ENCODE data around the gene ENOX2. TPM values are rescaled to one million over a fixed set of nuclear protein-coding genes. Genes with fewer than 3 reads are reported as not detected.
"Not testable (repeated sequence)": the region's sequence is repeated elsewhere in the genome, so short reads cannot be mapped to it uniquely, and the experiment has no call there.

Gene ENOX2
- 6.0 and 6.3 TPM in 2 replicates for total RNA-seq (2014; rRNA removed; shearing (Covaris generic); ENCODE audit: low replicate concordance)

DNA sequence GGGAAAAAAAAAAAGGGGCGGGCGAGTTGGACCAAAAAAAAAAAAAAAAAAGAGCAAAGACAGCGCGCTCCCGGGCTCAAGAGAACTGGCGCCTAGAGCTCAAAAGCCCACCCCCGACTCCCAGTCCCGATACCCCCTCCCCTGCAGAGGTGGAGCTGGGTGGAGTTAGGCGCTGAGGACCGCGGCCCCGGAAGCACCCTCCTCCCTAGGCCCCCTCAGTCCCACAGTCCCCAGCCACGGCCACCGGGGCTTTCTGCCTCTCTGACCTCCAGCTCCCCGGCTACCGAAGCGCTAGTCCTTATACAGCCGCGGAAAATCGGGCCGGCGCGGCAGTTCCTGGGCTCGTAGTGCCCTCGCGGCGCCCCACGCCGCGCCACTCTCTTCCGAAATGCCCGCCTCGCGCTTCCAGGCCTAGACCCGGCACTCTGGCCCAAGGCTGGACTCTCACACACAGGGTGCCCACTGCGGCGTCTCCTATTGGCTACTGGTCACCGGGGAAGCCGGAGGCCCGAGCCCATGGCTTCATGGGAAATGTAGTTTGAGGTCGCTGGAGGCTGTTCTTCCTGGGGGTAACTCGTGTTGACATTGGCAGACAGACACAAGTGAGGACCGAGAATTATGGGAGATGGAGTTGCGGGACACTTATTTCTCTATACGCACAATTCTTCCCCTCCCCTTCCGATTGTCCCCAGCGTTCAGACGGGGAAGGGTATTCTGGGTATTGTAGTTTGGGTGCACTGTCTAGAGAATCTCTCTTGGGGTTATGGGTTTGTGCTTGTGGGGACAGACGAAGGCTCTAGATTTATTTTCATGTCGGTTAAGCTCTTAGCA is at the start of gene ENOX2:
Gene ENOX2, minus strand, starts transcription at position 427 of the 831 bp plus-strand sequence. CDS start 199,993 bp downstream, outside the sequence.
- H2AFZ ChIP-seq (ENCODE audit: low read length), result peak within 1 kb of the TSS; percentile 31; the same call in 1 of the 2 replicates
- H3K9me3 ChIP-seq (ENCODE audit: low read length), result no peaks in the 10 kb centered on the region
- DNase-seq, result peak; percentile 94
- H3K27me3 ChIP-seq (ENCODE audit: low read length), result no peaks in the 10 kb centered on the region
- H3K9ac ChIP-seq (ENCODE audit: low read length), result peak within 1 kb of the TSS; percentile 81
- peaks cover 9% of the 10 kb centered on the region for H3K4me1 ChIP-seq (ENCODE audit: low read length)
- peaks cover 8% of the 10 kb centered on the region for H3K79me2 ChIP-seq (ENCODE audit: low read length)
- H4K20me1 ChIP-seq (ENCODE audit: insufficient read depth, low read depth, low read length), result no peaks in the 10 kb centered on the region
- no peaks in the 10 kb centered on the region for H3K36me3 ChIP-seq (ENCODE audit: insufficient read depth, low read length)
- H3K27ac ChIP-seq (ENCODE audit: low read length), result no peak within 1 kb of the TSS
- no peaks in the 10 kb centered on the region for H3K9me2 ChIP-seq (replicated peaks; ENCODE audit: insufficient read depth, low read length)
- peak within 1 kb of the TSS; percentile 79 for H3K4me3 ChIP-seq (ENCODE audit: low read length)
- peak within 1 kb of the TSS; percentile 78 for H3K4me2 ChIP-seq (ENCODE audit: low read depth, low read length, poor library complexity, severe bottlenecking)

DNA sequence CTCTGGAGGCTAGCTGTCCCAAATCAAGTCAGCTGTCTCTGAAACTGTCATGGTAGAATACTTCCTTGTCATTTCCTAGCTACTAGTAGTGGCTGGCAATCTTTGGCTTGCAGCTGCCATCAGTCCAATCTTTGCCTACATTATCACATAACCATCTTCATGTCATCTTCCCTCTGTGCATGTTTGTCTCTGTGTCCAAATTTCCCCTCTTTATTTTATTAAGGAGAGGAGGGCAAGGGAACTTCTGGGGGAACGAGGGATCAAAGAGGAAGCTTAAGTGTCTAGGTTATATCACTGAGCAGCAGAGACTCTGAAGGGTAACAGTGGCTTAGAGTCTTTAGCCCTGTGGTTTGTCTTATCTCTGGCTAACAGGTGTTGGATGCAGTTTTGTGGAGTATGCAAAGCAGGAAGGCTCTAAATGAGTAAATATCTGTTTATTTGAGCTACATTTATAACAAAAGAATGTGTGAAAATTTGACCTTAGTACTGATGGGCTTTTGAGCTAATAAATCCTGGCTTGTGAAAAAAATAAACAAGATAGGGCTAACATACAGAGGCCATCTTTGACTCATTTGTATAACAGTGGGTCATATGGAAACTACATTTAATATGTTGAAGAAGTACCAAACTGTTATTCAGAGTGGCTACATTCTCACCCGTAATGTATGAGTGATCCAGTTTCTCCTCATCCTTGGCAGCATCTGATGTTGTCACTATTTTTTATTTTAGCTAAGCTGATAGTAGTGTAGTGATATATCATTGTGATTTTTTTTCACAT is 49.4 kb upstream of the ENOX2 start:
- DNase-seq, result no peak
- Histone ChIP-seq H3K27ac (ENCODE audit: low read length) (no peak overlapping the region), H3K4me3 (ENCODE audit: low read length) (no peak overlapping the region), H3K4me2 (ENCODE audit: low read depth, low read length, poor library complexity, severe bottlenecking) (no peak overlapping the region), H3K9ac (ENCODE audit: low read length) (no peak overlapping the region), H4K20me1 (ENCODE audit: insufficient read depth, low read depth, low read length) (no peaks in the 10 kb centered on the region), H2AFZ (ENCODE audit: low read length) (no peak overlapping the region), H3K79me2 (ENCODE audit: low read length) (no peaks in the 10 kb centered on the region), H3K36me3 (ENCODE audit: insufficient read depth, low read length) (no peaks in the 10 kb centered on the region), H3K9me2 (replicated peaks; ENCODE audit: insufficient read depth, low read length) (no peaks in the 10 kb centered on the region), H3K4me1 (ENCODE audit: low read length) (no peaks in the 10 kb centered on the region), H3K9me3 (ENCODE audit: low read length) (no peaks in the 10 kb centered on the region), H3K27me3 (ENCODE audit: low read length) (no peaks in the 10 kb centered on the region)

- H3K27ac ChIP-seq (ENCODE audit: low read length), result no peak overlapping the region
- H3K27me3 ChIP-seq (ENCODE audit: low read length), result no peaks in the 10 kb centered on the region
- no peaks in the 10 kb centered on the region for H3K9me2 ChIP-seq (replicated peaks; ENCODE audit: insufficient read depth, low read length)
- no peaks in the 10 kb centered on the region for H4K20me1 ChIP-seq (ENCODE audit: insufficient read depth, low read depth, low read length)
- H3K79me2 ChIP-seq (ENCODE audit: low read length), result no peaks in the 10 kb centered on the region
- H3K9me3 ChIP-seq (ENCODE audit: low read length), result no peaks in the 10 kb centered on the region
- no peak overlapping the region for H2AFZ ChIP-seq (ENCODE audit: low read length)
- no peak overlapping the region for H3K9ac ChIP-seq (ENCODE audit: low read length)
- DNase-seq, result no peak
- H3K36me3 ChIP-seq (ENCODE audit: insufficient read depth, low read length), result no peaks in the 10 kb centered on the region
- no peak overlapping the region for H3K4me2 ChIP-seq (ENCODE audit: low read depth, low read length, poor library complexity, severe bottlenecking)
- H3K4me1 ChIP-seq (ENCODE audit: low read length), result no peaks in the 10 kb centered on the region
- no peak overlapping the region for H3K4me3 ChIP-seq (ENCODE audit: low read length)
These were observed 41.2 kb upstream of the ENOX2 start for GRCh38 chrX:130944230-130944629.

DNA sequence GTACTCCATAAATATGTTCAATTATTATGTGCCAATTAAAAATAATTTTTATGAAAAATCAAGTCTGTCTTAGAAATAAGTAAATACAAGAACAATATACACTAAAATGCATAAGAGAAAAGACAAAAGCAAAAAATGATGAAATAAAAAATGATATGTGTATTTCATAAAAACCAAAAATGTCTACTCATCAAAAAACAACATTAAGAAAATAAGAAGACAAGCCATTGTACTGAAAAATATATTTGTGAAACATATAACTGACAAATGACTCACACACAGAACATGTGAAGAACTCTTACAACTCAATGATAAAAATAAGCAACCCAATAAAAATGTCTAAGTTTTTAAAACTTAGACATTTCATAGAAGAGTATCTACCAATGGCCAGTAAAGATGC is 34.1 kb upstream of the ENOX2 start:
- no peaks in the 10 kb centered on the region for H3K79me2 ChIP-seq (ENCODE audit: low read length)
- no peak for DNase-seq

GRCh38 chrX:130933358-130933757 is 30.3 kb upstream of the ENOX2 start:
- Histone ChIP-seq H2AFZ (ENCODE audit: low read length) (no peak overlapping the region), H3K4me1 (ENCODE audit: low read length) (no peaks in the 10 kb centered on the region), H3K27ac (ENCODE audit: low read length) (no peak overlapping the region), H3K36me3 (ENCODE audit: insufficient read depth, low read length) (no peaks in the 10 kb centered on the region), H3K9ac (ENCODE audit: low read length) (no peak overlapping the region), H3K9me2 (replicated peaks; ENCODE audit: insufficient read depth, low read length) (no peaks in the 10 kb centered on the region), H3K27me3 (ENCODE audit: low read length) (no peaks in the 10 kb centered on the region), H4K20me1 (ENCODE audit: insufficient read depth, low read depth, low read length) (no peaks in the 10 kb centered on the region), H3K9me3 (ENCODE audit: low read length) (no peaks in the 10 kb centered on the region), H3K4me3 (ENCODE audit: low read length) (no peak overlapping the region), H3K4me2 (ENCODE audit: low read depth, low read length, poor library complexity, severe bottlenecking) (no peak overlapping the region), H3K79me2 (ENCODE audit: low read length) (no peaks in the 10 kb centered on the region)
- no peak for DNase-seq

More for the DNA sequence above, 34.1 kb upstream of the ENOX2 start:
- H3K9me3 ChIP-seq (ENCODE audit: low read length), result no peaks in the 10 kb centered on the region
- H3K4me1 ChIP-seq (ENCODE audit: low read length), result no peaks in the 10 kb centered on the region
- no peaks in the 10 kb centered on the region for H3K9me2 ChIP-seq (replicated peaks; ENCODE audit: insufficient read depth, low read length)
- H2AFZ ChIP-seq (ENCODE audit: low read length), result no peak overlapping the region
- no peak overlapping the region for H3K9ac ChIP-seq (ENCODE audit: low read length)
- H3K27ac ChIP-seq (ENCODE audit: low read length), result no peak overlapping the region
- no peaks in the 10 kb centered on the region for H4K20me1 ChIP-seq (ENCODE audit: insufficient read depth, low read depth, low read length)
- no peaks in the 10 kb centered on the region for H3K27me3 ChIP-seq (ENCODE audit: low read length)
- no peak overlapping the region for H3K4me2 ChIP-seq (ENCODE audit: low read depth, low read length, poor library complexity, severe bottlenecking)
- H3K36me3 ChIP-seq (ENCODE audit: insufficient read depth, low read length), result no peaks in the 10 kb centered on the region
- H3K4me3 ChIP-seq (ENCODE audit: low read length), result no peak overlapping the region

DNA sequence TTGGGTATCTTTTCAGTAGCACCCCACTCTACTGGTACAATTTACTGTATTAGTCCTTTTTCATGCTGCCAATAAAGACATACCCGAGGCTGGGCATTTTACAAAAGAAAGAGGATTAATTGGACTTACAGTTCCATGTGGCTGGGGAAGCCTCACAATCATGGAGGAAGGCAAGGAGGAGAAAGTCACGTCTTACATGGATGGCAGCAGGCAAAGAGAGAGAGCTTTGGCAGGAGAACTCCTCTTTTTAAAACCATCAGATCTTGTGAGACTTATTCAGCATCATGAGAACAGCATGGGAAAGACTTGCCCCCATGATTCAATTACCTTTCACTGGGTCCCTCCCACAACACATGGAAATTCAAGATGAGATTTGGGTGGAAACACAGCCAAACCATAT is 17.4 kb upstream of the ENOX2 start:
- DNase-seq; H3K4me1 ChIP-seq (ENCODE audit: low read length); H3K9me3 ChIP-seq (ENCODE audit: low read length); H3K27ac ChIP-seq (ENCODE audit: low read length); H3K36me3 ChIP-seq (ENCODE audit: insufficient read depth, low read length); H3K9me2 ChIP-seq (replicated peaks; ENCODE audit: insufficient read depth, low read length); H4K20me1 ChIP-seq (ENCODE audit: insufficient read depth, low read depth, low read length); H3K4me2 ChIP-seq (ENCODE audit: low read depth, low read length, poor library complexity, severe bottlenecking); H2AFZ ChIP-seq (ENCODE audit: low read length); H3K4me3 ChIP-seq (ENCODE audit: low read length); H3K9ac ChIP-seq (ENCODE audit: low read length); H3K27me3 ChIP-seq (ENCODE audit: low read length); H3K79me2 ChIP-seq (ENCODE audit: low read length): not testable (repeated sequence)

GRCh38 chrX:130919676-130920075 is 16.7 kb upstream of the ENOX2 start:
- not testable (repeated sequence) for H3K9me2 ChIP-seq (replicated peaks; ENCODE audit: insufficient read depth, low read length); H2AFZ ChIP-seq (ENCODE audit: low read length); H3K4me2 ChIP-seq (ENCODE audit: low read depth, low read length, poor library complexity, severe bottlenecking); H3K27me3 ChIP-seq (ENCODE audit: low read length); H3K4me3 ChIP-seq (ENCODE audit: low read length); H3K27ac ChIP-seq (ENCODE audit: low read length); DNase-seq; H3K79me2 ChIP-seq (ENCODE audit: low read length); H3K36me3 ChIP-seq (ENCODE audit: insufficient read depth, low read length); H4K20me1 ChIP-seq (ENCODE audit: insufficient read depth, low read depth, low read length); H3K4me1 ChIP-seq (ENCODE audit: low read length); H3K9me3 ChIP-seq (ENCODE audit: low read length); H3K9ac ChIP-seq (ENCODE audit: low read length)

DNA sequence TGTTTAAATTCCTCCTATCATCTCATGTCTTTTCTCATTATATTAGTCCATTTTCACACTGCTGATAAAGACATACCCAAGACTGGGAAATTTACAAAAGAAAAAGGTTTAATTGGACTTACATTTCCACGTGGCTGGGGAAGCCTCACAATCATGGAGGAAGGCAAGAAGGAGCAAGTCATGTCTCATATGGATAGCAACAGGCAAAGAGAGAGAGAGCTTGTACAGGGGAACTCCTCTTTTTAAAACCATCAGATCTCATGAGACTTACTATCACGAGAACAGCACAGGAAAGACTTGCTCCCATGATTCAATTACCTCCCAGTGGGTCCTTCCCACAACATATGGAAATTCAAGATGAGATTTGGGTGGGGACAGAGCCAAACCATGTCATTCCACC is 15.5 kb upstream of the ENOX2 start:
- H3K9me2 ChIP-seq (replicated peaks; ENCODE audit: insufficient read depth, low read length); DNase-seq; H3K4me3 ChIP-seq (ENCODE audit: low read length); H3K4me1 ChIP-seq (ENCODE audit: low read length); H3K27me3 ChIP-seq (ENCODE audit: low read length); H4K20me1 ChIP-seq (ENCODE audit: insufficient read depth, low read depth, low read length); H3K27ac ChIP-seq (ENCODE audit: low read length); H3K4me2 ChIP-seq (ENCODE audit: low read depth, low read length, poor library complexity, severe bottlenecking); H3K36me3 ChIP-seq (ENCODE audit: insufficient read depth, low read length); H3K79me2 ChIP-seq (ENCODE audit: low read length); H2AFZ ChIP-seq (ENCODE audit: low read length); H3K9ac ChIP-seq (ENCODE audit: low read length); H3K9me3 ChIP-seq (ENCODE audit: low read length): not testable (repeated sequence)

Measured in Karpas-422 (cell line).